HL-60 (cell line): ENCODE measurements around the gene GMPPA.

ENCODE experiments used
- DNase-seq, 2 experiments: peaks; one replicate each; pipeline ENCODE4 v3.0.0-alpha.2; 2010 to 2020; ENCODE audit warnings: low read depth in 1 of 2, low spot score in 1 of 2
- H3K27ac ChIP-seq: fragments of 250-450 bp; sonication (Bioruptor Pico); replicated peaks from 2 replicates; pipeline ENCODE4 v1.5.1; 2020; ENCODE audit warnings: mild to moderate bottlenecking, moderate library complexity
- H3K27me3 ChIP-seq: fragments of 250-450 bp; sonication (Bioruptor Pico); 2 replicates; pipeline ENCODE4 v1.5.1; 2021; ENCODE audit warnings: mild to moderate bottlenecking, moderate library complexity; ENCODE audit not compliant: insufficient read depth, poor library complexity, severe bottlenecking
- H3K4me3 ChIP-seq: replicated peaks from 2 replicates; pipeline ENCODE4 v1.5.1; 2011; ENCODE audit warnings: mild to moderate bottlenecking, control low read depth, low read length; ENCODE audit not compliant: insufficient read depth
- GABPA ChIP-seq: IDR thresholded peaks from 2 replicates; pipeline ENCODE4 v1.6.1; 2012; ENCODE audit warnings: low read depth
- POLR2AphosphoS5 ChIP-seq: IDR thresholded peaks from 2 replicates; pipeline ENCODE4 v1.6.1; 2012; ENCODE audit warnings: low read depth
- REST ChIP-seq: IDR thresholded peaks from 2 replicates; pipeline ENCODE4 v1.6.1; 2012; ENCODE audit warnings: low read depth; ENCODE audit not compliant: insufficient replicate concordance
- SPI1 ChIP-seq: IDR thresholded peaks from 2 replicates; pipeline ENCODE4 v1.6.1; 2012; ENCODE audit warnings: low read depth, mild to moderate bottlenecking, borderline replicate concordance
- TF ChIP-seq, protein P1 (sequence below): IDR thresholded peaks from one replicate; pipeline ENCODE4 v1.5.1; 2011; ENCODE audit warnings: low read length, control low read depth, inconsistent platforms; ENCODE audit not compliant: insufficient read depth

The GMPPA gene

GRCh38 chr2:219473511-219473910, 25.2 kb upstream of the GMPPA start:
- Histone ChIP-seq H3K4me3 (no peak overlapping the region), H3K27me3 (no peaks in the 10 kb centered on the region), H3K27ac (no peak overlapping the region)
- no peak for TF ChIP-seq GABPA
- TF ChIP-seq, protein P1, sequence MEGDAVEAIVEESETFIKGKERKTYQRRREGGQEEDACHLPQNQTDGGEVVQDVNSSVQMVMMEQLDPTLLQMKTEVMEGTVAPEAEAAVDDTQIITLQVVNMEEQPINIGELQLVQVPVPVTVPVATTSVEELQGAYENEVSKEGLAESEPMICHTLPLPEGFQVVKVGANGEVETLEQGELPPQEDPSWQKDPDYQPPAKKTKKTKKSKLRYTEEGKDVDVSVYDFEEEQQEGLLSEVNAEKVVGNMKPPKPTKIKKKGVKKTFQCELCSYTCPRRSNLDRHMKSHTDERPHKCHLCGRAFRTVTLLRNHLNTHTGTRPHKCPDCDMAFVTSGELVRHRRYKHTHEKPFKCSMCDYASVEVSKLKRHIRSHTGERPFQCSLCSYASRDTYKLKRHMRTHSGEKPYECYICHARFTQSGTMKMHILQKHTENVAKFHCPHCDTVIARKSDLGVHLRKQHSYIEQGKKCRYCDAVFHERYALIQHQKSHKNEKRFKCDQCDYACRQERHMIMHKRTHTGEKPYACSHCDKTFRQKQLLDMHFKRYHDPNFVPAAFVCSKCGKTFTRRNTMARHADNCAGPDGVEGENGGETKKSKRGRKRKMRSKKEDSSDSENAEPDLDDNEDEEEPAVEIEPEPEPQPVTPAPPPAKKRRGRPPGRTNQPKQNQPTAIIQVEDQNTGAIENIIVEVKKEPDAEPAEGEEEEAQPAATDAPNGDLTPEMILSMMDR = no peak
- TF ChIP-seq POLR2AphosphoS5 = no peak
- no peak for TF ChIP-seq REST
- TF ChIP-seq SPI1 = no peak
- no peak for DNase-seq

DNA sequence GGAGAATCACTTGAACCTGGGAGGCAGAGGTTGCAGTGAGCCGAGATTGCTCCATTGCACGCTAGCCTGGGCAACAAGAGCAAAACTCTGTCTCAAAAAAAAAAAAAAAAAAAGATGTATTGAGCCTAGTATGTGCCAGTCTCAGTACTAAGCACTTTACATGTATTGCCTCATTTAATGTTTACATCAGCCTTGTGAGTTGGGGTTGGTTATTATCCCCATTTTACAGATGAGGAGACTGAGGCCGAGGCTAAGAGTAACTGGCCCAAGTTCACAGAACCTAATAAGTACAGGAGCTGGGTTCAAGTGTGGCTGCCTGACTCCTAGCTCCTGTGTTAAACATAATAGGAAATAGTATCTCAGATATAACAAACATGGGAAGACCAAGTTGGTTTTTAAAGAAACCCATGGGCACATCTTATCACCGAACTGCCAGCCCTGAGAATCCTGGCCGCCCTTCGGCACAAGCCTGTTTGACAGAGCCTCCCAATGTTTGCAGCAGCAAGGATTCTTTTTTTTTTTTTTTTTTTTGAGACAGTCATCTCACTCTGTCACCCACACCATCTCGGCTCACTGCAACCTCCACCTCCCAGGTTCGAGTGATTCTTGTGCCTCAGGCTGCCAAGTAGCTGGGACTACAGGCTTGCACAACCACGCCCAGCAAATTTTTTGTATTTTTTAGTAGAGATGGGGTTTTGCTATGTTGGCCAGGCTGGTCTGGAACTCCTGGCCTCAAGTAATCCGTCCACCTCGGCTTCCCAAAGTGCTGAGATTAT, 24.2 kb upstream of the GMPPA start:
- no peak for DNase-seq
- Histone ChIP-seq H3K27me3 (no peaks in the 10 kb centered on the region), H3K4me3 (no peak overlapping the region), H3K27ac (no peak overlapping the region)
- TF ChIP-seq REST (no peak), SPI1 (no peak), POLR2AphosphoS5 (no peak), GABPA (no peak)
- TF ChIP-seq, protein P1 = no peak

DNA sequence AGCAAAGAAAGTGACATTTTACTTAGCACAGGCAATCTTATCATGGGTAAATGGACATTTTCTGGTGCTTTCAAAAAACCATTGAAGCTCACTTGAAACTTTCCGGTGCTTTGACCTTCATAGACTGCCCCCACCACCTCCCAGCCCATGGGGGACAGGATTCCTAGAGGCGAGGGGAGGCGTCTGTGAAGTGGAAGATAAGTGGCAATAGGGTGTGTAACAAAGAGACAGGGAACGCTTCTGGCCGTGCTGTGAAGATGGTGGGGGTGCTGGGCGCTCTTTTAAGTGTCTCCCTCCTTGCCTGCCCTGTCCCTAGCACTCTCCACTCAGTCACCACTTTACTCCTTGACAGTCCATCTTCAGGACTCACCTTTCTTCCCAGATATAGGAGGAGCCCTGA, 23.4 kb upstream of the GMPPA start:
- no peak overlapping the region for H3K27ac ChIP-seq
- H3K4me3 ChIP-seq = no peak overlapping the region
- H3K27me3 ChIP-seq = no peaks in the 10 kb centered on the region
- TF ChIP-seq POLR2AphosphoS5 (no peak), GABPA (no peak), SPI1 (no peak), REST (no peak)
- TF ChIP-seq, protein P1 = no peak
- no peak for DNase-seq
